Activated CD8-positive, alpha-beta memory T cell treated with anti-CD3 and anti-CD28 coated beads, Interleukin-2, amount 50 U/mL, for 24 hours (primary cell): ENCODE measurements around the gene LAYN.

ENCODE experiments used
- DNase-seq: peaks from one replicate; pipeline ENCODE4 v3.0.0-alpha.2; 2020; ENCODE audit errors: extremely low read depth

Gene LAYN

DNA sequence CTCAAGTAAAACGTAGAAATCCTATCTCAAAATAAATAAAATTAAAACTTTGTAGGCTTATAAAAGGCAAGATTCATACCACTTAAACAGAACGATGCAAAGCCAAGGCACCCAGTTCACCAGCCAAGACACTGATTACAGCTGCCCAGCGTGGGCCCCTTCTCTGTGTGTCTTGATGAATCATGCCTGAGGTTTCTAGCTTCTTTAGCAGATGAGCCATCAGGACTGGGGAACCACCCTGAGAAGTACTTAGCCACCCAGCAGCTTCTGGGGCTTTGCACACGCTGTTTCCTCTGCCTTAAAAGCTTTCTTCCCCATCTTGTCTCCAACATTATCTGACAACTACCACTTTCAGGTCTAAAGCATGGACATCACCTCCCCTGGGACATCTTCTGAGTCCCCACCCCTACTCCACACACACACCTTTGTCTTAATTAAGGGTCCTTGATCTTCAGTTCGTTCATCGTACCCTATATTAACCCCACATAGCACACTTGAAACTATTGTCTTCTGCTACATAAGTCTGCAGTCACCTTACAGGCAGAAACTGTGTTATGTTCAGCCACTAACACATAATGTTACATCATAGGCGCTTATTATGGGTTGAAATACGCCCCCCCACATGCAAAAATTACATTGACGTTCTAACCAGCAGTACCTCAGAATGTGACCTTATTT, 8.7 kb upstream of the LAYN start:
- peak; percentile 40 for DNase-seq

DNA sequence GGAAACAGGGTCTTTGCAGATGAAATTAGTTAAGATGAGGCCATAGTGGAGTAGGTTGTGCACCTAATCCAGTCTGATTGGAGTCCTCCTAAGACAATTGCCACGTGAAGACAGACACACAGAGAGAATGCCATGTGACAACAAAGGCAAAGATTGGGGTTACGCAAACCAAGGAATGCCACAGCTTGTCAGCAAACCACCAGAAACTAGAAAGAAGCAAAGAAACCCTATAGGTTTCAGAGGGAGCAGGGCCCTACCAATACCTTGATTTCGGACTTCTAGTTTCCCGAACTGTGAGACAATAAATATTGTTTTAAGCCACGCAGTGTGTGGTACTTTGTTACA, 8.2 kb upstream of the LAYN start:
- DNase-seq, result no peak

DNA sequence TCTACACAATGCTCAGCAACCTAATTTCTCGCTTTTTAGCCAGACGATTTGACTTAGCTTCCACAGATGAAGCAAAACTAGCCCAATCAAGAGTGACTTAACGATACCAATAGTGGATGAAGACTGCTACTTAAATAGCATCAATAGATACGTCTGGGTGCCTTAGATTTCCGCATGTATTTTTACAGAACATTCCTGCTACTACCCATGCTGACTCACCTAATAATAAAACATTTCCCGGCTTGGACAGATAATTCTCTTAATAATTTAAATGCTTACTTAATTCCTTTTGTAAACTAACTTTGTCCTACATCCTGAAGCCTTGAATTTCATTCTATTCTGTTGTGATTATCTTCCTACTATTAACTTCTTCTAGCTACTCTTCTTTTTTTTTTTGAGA, 5.2 kb upstream of the LAYN start:
- no peak for DNase-seq

DNA sequence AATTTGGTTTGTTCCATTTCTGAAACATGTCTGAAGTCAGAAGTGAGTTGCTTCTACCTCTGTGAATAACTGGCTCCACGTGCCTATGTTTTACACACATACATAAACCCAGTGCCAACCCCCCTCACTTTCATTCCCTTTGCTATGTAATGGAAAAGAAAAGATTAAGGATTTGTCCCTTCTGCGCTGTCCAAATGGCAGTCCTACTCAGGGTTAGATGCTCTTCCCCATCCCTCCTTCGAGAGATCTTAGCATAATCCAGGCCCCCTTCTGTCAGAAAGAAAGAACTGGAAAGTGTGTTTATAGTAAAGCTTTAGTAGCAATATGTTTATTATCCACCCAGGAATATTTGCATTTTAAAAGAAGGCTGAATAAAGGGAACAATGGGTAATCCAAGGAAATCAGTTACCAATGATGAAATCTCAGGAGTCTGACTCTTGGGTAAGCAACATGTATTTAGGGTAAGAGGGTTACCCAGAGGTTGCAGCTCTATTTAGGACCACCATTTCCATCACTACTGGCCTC, 3.1 kb upstream of the LAYN start:
- no peak for DNase-seq

DNA sequence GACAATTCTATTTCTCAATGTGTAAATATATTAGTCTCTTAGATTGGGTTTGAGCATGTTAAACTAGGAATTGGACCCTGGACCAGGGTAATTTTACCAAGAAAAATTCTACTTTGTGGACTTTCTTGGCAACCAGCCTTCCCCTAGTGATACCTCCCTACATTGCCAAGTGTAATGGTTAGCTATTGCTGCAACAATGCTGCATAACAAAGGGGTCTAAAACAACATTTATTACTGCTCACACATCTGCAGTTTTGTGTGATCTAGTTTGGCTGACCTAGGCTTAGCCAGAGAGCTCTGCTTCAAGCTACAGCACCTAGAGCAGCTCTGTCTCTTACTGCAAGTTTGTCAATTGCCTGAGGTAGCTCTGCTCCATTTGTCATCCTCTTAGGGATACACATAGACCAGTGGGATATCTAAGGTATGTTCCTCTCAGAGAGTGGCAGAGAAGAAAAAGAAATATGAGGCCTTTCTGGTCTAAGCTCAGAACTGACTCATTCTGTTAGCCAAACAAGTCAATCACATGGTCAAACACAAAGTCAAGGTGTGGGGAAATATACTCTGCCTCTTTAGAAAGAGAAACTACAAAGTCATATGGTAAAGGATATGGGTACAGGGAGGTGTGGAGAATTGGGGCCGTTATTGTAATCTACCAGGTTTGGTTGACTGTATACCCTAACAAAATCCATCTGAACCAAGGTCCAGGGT, 2.0 kb upstream of the LAYN start:
- no peak for DNase-seq

DNA sequence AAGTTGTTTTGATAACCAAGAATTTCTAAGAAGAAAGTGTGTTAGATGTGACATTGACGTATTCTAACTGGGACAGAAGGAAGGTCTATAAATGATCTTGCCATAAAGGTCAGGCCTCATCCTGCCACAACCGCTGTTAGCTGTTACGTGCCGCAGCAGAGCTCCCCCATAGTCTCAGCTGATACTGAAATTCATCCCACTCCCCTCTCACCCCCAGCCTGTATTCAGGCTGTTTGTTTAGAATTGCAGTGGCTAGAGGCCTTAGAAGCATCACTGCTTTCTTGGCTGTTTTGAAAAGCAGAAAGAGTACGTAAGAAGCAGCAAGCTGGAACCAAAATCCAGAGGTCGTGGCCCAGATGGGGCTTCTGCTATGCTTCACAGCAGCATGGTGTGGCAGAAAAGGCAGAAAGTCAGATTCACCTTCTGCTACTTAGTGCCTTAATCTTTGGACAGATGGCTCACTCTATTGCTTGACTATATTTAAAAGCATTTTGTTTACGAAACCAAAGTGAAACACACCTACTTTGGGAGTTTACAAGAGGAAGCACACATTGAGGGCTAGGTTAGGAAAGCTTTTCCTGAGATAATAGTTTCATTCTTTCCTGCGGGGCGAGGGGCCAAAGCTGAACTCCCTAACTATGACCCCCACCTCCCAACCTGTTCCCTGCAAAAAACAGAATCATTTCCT, 950 bp upstream of the LAYN start:
- DNase-seq, result no peak

DNA sequence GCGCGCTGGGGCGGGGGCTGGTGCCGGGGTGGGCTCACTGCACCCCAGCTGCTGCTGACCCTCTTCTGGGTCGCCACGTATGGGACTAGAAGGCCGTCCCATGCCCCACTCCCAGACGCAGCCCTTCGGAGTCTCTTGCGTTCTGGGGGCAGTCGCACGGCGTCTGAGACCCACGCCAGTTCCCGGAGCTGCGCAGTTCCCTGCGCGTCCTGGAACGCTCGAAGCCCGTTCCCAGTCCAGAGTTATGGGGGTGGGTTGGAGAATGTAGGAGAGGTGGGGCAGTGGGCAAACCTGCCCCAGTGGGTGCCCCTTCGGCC, 375 bp downstream of the LAYN start:
- no peak for DNase-seq

DNA sequence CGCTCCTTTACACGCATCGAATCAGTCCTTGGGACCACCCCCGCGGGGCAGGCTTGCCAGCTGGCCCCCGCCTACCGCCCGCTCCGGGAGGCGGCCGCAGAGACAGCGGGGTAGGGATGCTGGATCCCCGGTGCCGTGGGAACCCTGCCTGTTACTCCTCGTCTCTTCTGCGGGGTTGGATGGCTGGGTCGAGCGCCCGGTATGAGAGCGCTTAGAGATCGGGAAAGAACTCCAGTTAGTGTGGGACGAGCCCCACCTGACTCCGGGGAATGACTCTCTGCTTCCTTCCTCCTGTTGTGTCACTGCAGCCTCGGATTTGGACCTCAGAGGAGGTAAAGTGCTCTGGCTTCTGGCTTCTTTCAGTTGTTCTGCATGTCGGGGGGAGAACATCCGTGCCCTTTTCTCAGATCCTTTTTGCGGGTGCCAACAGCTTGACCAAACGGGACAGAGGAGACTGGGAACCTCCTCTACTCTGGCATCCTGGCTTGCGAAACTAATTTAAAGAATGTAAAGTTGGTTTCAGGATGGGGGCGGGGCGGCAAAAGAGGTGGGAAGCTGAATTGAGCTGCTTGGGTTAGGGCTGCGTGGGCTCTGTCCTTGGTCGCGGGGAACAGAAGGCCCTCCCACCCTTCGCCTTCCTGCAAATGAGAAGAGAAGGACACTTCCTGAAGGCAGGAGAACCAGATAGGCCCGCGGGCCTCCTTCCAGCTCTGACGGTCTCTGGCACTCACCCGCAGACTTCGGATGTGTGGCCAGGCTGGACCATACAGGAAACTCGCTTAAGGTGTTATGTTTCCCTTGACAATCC, 938 bp downstream of the LAYN start:
- DNase-seq, result no peak

DNA sequence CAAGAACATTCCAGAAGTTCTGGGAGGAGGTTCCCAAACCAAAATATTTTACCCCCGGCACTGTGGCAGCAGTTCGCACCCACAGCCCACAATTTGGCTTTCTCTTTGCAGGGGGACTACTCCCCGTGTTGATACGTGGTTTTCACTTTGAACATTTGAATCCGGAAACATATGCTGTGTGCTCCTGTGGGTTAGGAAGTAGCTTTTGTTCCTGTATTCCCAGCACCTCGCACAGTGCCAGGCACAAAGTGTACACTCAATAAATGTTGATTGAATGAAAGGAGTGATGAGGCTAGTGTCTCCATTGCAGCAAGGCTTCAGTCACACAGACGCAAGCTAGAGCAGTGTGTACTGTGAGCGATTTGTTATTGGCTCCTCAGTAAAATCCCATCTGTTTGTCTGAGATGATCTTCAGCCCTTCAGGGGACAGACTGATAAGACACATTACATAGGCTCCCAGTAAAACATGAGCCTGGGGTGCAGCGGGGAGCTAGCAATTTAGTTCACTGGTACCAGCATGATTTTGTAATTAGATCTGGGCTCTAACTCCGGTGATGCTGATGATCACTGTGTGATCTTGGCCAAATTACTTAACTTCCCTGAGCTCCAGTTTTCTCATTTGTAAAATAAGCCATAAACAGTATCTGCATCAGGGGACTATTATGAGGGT, 2.2 kb downstream of the LAYN start:
- no peak for DNase-seq

DNA sequence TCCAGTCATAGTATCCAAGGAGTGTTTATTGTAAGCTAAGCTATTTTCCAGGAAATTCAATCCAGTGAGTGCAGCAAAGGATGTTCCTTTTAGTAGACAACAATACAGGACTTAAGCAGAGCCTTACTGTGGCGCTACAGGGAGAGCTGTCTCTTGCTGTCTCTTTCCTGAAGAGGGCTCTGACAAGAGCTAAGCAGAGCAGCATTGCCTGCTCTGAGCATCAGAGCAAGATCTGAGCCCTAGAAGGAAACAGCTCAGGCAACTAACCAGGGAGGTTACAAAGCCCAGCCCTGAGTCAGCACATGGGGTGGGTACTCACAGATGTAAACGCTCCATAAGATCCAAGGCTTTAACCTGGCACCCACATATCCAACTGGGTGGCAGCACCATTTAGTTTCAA, 8.0 kb downstream of the LAYN start:
- DNase-seq, result no peak

DNA sequence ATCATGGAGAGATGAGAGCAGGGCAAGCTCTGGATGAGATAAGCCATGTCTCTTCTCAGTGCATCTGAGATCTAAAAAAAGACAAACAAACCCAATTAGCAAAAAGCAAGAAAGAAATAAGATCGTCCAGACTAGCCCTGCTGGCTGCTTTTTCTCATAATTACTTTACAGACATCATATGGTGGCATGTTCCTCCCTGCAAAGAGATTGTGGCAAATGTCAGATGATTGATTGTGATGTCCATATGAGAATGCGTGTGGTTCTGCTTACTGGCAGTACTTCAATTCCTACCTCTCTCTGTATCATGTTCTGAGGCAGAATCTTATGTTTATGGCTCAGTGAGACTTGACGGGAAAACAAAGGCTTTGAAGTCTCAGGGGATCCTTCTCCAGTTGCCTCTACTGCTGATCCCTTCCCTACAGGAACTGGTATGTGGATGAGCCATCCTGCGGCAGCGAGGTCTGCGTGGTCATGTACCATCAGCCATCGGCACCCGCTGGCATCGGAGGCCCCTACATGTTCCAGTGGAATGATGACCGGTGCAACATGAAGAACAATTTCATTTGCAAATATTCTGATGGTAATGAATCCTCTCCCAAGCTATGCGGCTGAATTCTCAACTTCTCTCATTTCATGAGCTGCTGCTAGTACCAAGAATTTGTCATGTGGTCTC, 8.8 kb downstream of the LAYN start:
- DNase-seq, result no peak

DNA sequence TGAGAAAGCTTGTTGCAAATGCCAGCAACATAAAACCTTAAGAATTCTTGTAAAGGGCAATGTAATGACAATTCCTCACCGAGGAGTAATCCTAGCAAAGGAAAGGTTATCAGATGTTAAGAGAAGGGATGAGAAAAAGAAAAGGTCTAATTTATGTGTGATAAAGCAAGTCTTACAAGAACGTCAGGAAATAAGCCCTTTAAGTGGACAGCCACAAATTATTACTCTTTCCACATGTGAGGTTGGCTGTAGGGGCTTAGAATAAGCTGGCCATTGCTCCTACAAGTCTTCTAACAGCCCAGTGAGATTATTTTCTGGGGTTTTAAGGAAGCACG, 9.3 kb downstream of the LAYN start:
- DNase-seq, result no peak

DNA sequence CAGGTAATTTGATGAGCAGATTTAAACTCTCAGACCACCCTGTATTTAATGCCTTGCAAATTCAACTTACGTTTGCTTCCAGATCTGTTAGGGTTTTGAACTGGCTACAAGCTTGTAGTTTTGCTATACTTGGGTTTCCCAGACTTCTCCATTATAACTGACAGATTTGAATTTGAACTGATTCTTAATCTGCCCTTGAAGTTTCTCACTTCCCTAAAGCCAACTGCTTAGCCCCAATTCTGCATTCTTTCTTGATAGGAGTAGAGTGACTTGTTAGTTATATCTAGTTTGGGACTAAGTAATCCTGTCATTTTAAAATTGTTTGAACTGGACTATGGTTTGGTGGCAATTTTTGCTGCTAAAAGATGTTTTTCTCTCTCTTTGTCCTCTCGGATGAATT, 9.7 kb downstream of the LAYN start:
- no peak for DNase-seq

DNA sequence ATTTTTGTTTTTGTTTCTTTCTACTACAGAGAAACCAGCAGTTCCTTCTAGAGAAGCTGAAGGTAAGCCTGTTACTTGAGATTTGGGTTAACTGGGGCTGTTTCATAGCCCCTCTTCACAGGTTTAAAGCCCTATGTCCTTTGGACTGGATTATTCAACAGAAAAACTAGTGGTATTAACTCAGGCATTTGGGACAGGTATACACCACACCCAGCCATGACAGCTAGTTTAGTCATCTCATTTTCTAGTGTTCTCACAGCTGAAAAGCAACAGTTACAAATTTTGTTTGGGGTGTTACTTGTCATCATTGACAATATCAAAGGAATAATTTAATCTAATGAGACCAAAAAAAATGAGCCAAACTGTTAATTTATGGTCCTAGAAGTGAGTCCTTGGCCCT, 14.0 kb downstream of the LAYN start:
- no peak for DNase-seq

DNA sequence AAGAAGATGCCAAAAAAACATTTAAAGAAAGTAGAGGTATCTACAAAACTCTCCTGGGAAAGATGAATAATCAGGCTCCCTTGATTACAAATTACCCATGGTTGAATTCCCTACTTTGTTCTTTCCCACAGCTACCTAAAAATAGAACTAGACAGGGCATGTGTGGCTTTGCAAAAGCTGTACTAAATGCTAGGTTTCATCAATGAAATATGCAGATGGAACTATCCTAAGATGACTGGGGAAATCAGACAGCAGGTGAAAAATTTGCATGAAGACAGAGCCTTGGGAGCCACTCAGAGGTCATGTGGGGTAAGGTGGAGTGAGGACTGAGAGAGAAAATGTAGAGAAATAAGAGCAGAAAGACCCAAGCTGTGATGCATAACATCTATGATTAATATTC, 14.7 kb downstream of the LAYN start:
- DNase-seq, result no peak

DNA sequence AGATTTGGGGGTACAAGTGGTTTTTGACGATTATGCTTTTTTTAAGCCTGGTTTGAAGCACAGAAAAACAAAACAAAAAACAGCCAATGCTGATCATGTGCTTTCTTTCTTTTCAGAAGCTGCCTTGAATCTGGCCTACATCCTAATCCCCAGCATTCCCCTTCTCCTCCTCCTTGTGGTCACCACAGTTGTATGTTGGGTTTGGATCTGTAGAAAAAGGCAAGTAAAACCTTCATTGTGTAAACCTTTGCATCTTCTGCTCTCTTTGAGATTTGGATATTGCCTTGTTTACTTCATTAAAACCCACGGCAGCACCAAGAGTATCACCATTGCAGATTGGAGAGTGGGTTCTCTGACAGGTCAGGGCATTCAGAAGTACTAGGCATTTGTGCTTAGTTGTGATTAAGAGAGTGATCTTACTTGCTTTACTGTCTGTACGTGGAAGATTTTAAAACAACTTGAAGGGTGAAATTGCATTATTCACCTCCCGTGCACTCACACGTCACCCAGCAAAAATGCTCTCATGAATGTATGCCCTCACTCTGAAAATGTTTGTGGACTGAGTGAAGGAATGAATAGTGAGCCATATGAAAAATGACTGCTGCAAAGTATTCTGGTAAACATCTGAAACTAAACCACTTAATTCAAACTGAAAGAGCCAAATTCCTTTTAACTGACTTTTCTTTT, 17.0 kb downstream of the LAYN start:
- DNase-seq, result no peak

DNA sequence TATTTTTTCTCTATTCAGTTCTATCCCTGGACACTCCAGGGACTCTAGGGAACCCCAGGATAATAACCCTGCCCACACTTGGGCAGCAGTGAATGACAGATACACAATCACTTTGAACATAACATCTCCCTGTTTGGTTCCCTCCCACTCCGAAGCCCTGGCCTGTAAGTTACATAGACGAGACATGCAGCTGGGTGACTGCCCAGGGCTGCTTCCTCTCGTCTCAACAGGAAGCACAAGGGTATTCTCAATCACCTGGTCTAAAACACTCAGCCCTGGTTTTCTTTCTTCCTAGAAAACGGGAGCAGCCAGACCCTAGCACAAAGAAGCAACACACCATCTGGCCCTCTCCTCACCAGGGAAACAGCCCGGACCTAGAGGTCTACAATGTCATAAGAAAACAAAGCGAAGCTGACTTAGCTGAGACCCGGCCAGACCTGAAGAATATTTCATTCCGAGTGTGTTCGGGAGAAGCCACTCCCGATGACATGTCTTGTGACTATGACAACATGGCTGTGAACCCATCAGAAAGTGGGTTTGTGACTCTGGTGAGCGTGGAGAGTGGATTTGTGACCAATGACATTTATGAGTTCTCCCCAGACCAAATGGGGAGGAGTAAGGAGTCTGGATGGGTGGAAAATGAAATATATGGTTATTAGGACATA, 19.4 kb downstream of the LAYN start:
- DNase-seq, result no peak

DNA sequence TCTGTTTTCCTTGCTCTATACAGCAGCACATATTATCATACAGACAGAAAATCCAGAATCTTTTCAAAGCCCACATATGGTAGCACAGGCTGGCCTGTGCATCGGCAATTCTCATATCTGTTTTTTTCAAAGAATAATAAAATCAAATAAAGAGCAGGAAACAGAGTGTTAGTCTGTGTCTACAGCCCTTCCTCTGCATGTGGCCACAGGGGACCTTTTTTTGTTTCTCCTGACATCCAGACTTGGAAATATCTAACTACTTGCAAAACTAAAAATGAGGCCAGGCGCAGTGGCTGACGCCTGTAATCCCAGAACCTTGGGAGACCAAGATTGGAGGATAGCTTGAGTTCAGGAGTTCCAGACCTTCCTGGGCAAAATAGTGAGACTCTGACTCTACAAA, 20.3 kb downstream of the LAYN start:
- DNase-seq, result no peak

DNA sequence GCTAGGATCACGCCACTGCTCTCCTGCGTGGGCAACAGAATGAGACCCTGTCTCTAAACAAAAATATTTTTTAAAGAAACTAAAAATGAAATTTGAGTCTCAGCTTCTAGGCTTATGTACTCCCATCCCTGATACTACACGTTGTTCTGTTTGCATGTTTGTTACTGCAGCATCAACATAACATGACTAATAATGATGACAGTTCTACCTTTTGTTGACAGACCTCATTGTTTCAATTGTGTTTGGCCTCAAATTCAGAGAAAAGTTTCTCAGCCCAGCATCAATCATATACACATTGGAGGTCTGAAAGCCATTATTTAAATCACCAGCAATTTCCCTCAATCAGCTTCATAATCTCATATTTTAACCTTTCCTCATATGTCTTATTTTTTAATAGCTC, 20.8 kb downstream of the LAYN start:
- no peak for DNase-seq

DNA sequence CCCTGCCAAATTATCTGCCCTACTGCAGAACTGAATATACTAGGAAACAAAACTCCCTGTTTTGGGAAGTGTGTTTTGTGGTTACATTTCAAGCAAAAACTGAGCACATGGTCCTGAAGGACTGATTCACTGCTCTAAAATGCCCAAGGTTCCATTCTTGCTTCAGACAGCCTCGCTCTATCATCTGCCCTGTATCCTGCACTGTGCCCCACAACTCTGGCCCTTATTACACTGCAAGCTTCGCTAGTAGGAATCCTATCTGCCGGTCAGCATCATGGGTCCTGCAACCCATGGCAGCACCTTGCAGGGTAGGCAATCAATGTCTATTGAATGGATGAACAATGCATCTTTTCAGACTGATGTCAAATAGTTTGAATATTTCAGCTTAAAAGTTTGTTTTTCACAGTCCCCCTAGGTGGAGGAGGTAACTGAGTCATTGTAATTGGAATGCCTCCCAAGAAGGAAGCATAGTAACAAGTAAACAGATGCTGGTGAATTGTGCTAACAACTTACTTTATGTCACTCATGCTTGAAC, 21.3 kb downstream of the LAYN start:
- DNase-seq, result no peak
